HepG2 (cell line): ENCODE measurements around the gene SS18L1. TPM values are rescaled to one million over a fixed set of nuclear protein-coding genes. Genes with fewer than 3 reads are reported as not detected.

ENCODE experiments used
- ATAC-seq: fragments of 200-7000 bp; cut with Tn5 transposase; 3 replicates; pipeline ENCODE4 v1.9.1; 2020; ENCODE audit warnings: mild to moderate bottlenecking, moderate library complexity
- BruUV-seq: library from RNA; stranded (reverse); fragments of 400-500 nt; replicated peaks from 2 replicates; lab custom pipeline; 2021; lab: Mats Ljungman, UMichigan
- CTCF ChIA-PET: fragments of 300-600 bp; formaldehyde crosslinking; extraction: SDS; loops from one replicate; lab custom pipeline; 2021; ENCODE audit warnings: low total read pairs, inconsistent platforms, low intra/inter-chr PET ratio; lab: Yijun Ruan, JAX
- POLR2A ChIA-PET: fragments of 350-600 bp; sonication (Branson Sonifier 250); formaldehyde crosslinking; loops from one replicate; lab custom pipeline; 2020; ENCODE audit warnings: antibody characterized with exemption, inconsistent platforms; lab: Yijun Ruan, JAX
- DNase-seq: peaks from one replicate; pipeline ENCODE4 v3.0.0-alpha.2; 2015; ENCODE audit warnings: low spot score
- FAIRE-seq: peaks from 3 replicates; lab custom pipeline; 2011; peaks lifted over from hg19 to GRCh38; lab: Jason Lieb, UNC
- H2AFZ ChIP-seq: one replicate; pipeline ENCODE4 v1.6.1; 2011; ENCODE audit warnings: low read length, inconsistent platforms
- H3K27ac ChIP-seq: fragments of 300-600 bp; 3 replicates; pipeline ENCODE4 v1.8.0; 2011; ENCODE audit warnings: mixed run types, mild to moderate bottlenecking, mixed read lengths, low read length, inconsistent platforms; ENCODE audit not compliant: insufficient read depth; ENCODE audit errors: extremely low read length
- H3K27me3 ChIP-seq, 2 experiments: fragments of 200-600 bp in 1 of 2; 2 replicates in 1 of 2; 3 replicates in 1 of 2; pipeline versions ENCODE4 v1.6.0 to v1.8.0; 2011; ENCODE audit warnings: low read length in 2 of 2, mild to moderate bottlenecking in 2 of 2, moderate library complexity in 2 of 2, inconsistent platforms in 1 of 2; ENCODE audit not compliant: insufficient read depth in 2 of 2, control insufficient read depth in 1 of 2
- H3K36me3 ChIP-seq, 2 experiments: fragments of 200-600 bp in 1 of 2; replicated peaks in 1 of 2; 2 replicates in 1 of 2; 3 replicates in 1 of 2; pipeline versions ENCODE4 v1.5.1 to v1.8.0; 2011; ENCODE audit warnings: low read length in 2 of 2, inconsistent platforms in 1 of 2; ENCODE audit not compliant: insufficient read depth in 2 of 2, control insufficient read depth in 1 of 2
- H3K4me1 ChIP-seq: 2 replicates; pipeline ENCODE4 v1.5.1; 2012; ENCODE audit warnings: low read length, inconsistent platforms; ENCODE audit not compliant: insufficient read depth
- H3K4me2 ChIP-seq: 2 replicates; pipeline ENCODE4 v1.6.0; 2011; ENCODE audit warnings: low read depth, low read length, inconsistent platforms
- H3K4me3 ChIP-seq, 3 experiments: fragments of 200-600 bp in 1 of 3; sonication (generic), shearing (Covaris generic) in 1 of 3; replicated peaks in 1 of 3; 2 replicates each; pipeline ENCODE4 v1.5.1; 2011 to 2016; ENCODE audit warnings: low read length in 3 of 3, inconsistent platforms in 2 of 3, low read depth in 2 of 3, mild to moderate bottlenecking in 2 of 3, control low read depth in 1 of 3, mixed read lengths in 1 of 3; ENCODE audit not compliant: insufficient read depth in 1 of 3
- H3K79me2 ChIP-seq: one replicate; pipeline ENCODE4 v1.6.1; 2011; ENCODE audit warnings: low read length, inconsistent platforms; ENCODE audit not compliant: insufficient read depth
- H3K9ac ChIP-seq: 2 replicates; pipeline ENCODE4 v1.6.0; 2011; ENCODE audit warnings: mild to moderate bottlenecking, low read depth, low read length, inconsistent platforms; ENCODE audit not compliant: insufficient read depth
- H3K9me3 ChIP-seq: 2 replicates; pipeline ENCODE4 v1.5.1; 2012; ENCODE audit warnings: mild to moderate bottlenecking, low read length
- H4K20me1 ChIP-seq: 2 replicates; pipeline ENCODE4 v1.6.0; 2011; ENCODE audit warnings: inconsistent platforms, mild to moderate bottlenecking, low read length, moderate library complexity; ENCODE audit not compliant: insufficient read depth
- ATF5 ChIP-seq: sonication (generic); formaldehyde crosslinking; IDR thresholded peaks from 2 replicates; pipeline ENCODE4 v1.4.0; 2020; ENCODE audit warnings: mild to moderate bottlenecking, low read depth, missing genetic modification reagents
- DMTF1 ChIP-seq: sonication (generic); formaldehyde crosslinking; IDR thresholded peaks from 2 replicates; pipeline ENCODE4 v1.4.0; 2020; ENCODE audit warnings: mild to moderate bottlenecking, missing genetic modification reagents
- ERF ChIP-seq: IDR thresholded peaks from 2 replicates; pipeline ENCODE4 v1.6.1; 2018; ENCODE audit warnings: missing biosample characterization, missing genetic modification reagents
- FOXO1 ChIP-seq: sonication (generic); formaldehyde crosslinking; IDR thresholded peaks from 2 replicates; pipeline ENCODE4 v1.4.0; 2020; ENCODE audit warnings: missing genetic modification reagents
- FOXO4 ChIP-seq: sonication (generic); formaldehyde crosslinking; conservative IDR thresholded peaks from 2 replicates; pipeline ENCODE4 v1.8.1; 2023; ENCODE audit warnings: missing genetic modification reagents
- GLI4 ChIP-seq: sonication (generic); formaldehyde crosslinking; IDR thresholded peaks from 2 replicates; pipeline ENCODE4 v1.5.1; 2020; ENCODE audit warnings: missing genetic modification reagents, mild to moderate bottlenecking, moderate library complexity, borderline replicate concordance
- GPN1 ChIP-seq: sonication (generic); formaldehyde crosslinking; IDR thresholded peaks from 2 replicates; pipeline ENCODE4 v1.5.1; 2020; ENCODE audit warnings: missing genetic modification reagents, borderline replicate concordance
- KAT8 ChIP-seq: IDR thresholded peaks from 2 replicates; pipeline ENCODE4 v1.6.1; 2016; ENCODE audit warnings: missing genetic modification reagents, missing compliant biosample characterization
- POLR2A ChIP-seq, 2 experiments: IDR thresholded peaks; 2 replicates each; pipeline ENCODE4 v1.6.1; 2011; ENCODE audit warnings: low read depth in 2 of 2, low read length in 2 of 2, mild to moderate bottlenecking in 1 of 2, moderate library complexity in 1 of 2; ENCODE audit not compliant: insufficient read depth in 1 of 2
- PPARG ChIP-seq: conservative IDR thresholded peaks from 2 replicates; pipeline ENCODE4 v1.6.1; 2016; ENCODE audit warnings: missing biosample characterization, missing genetic modification reagents
- TAF1 ChIP-seq: sonication (generic); formaldehyde crosslinking; IDR thresholded peaks from 2 replicates; pipeline ENCODE4 v1.4.0; 2020; ENCODE audit warnings: missing genetic modification reagents
- U2AF2 ChIP-seq: fragments of 200-400 bp; formaldehyde crosslinking; IDR thresholded peaks from 2 replicates; pipeline ENCODE4 v1.6.1; 2017; ENCODE audit warnings: low read depth, mild to moderate bottlenecking, low read length
- ZNF501 ChIP-seq: sonication (generic); formaldehyde crosslinking; IDR thresholded peaks from 2 replicates; pipeline ENCODE4 v1.5.1; 2020; ENCODE audit warnings: mild to moderate bottlenecking, moderate library complexity, missing genetic modification reagents
- ZNF761 ChIP-seq: sonication (generic); formaldehyde crosslinking; conservative IDR thresholded peaks from 2 replicates; pipeline ENCODE4 v1.4.0; 2020; ENCODE audit warnings: mild to moderate bottlenecking, missing genetic modification reagents
- ZXDC ChIP-seq: sonication (generic); formaldehyde crosslinking; IDR thresholded peaks from 2 replicates; pipeline ENCODE4 v1.5.0; 2020; ENCODE audit warnings: mild to moderate bottlenecking, missing genetic modification reagents
- WGBS: methylation state at CpG from one replicate; pipeline ENCODE4 v1.1.6; 2017; ENCODE audit warnings: low lambda C conversion rate; 5-methylcytosine and 5-hydroxymethylcytosine counted together
- in situ Hi-C: cut with HindIII; loops from 2 replicates; pipeline ENCODE4 v1.10.0; 2017; ENCODE audit warnings: low pct_unique_long_range_greater_than_20kb; ENCODE audit not compliant: extremely low pct_ligation_motif_present
- intact Hi-C: fragments of 100-400 bp; cut with micrococcal nuclease; formaldehyde crosslinking; loops from one replicate; pipeline ENCODE4 v1.10.0; 2022; ENCODE audit not compliant: unreplicated experiment
- polyA plus RNA-seq, 8 experiments: library from polyadenylated mRNA; depleted of rRNA in 3 of 8; stranded (reverse) in 7 of 8; unstranded in 1 of 8; fragments of >200 nt; fragmentation: Illumina TruSeq in 4 of 8; extraction: Trizol in 4 of 8; gene quantifications; 2 replicates each; pipeline versions ENCODE4 v1.2.1 to v1.2.3, GENCODE V29; 2011 to 2016; ENCODE audit warnings: low read depth in 4 of 8, missing spikeins in 1 of 8, mixed read lengths in 1 of 8; ENCODE audit not compliant: insufficient read depth in 1 of 8
- total RNA-seq, 5 experiments: library from RNA; depleted of rRNA; stranded (reverse); fragments of >200 nt; fragmentation: Illumina TruSeq; extraction: Trizol; gene quantifications; 2 replicates each; pipeline ENCODE4 v1.2.3, GENCODE V29; 2016; ENCODE audit warnings: low read depth in 1 of 5

Gene SS18L1
- total and polyA plus RNA-seq, 2 of the 13 experiments (the other 11 are each of a cell fraction or from before 2014, with no cell fraction given) = 17.8 to 27.6 TPM

- TF ChIP-seq PPARG (CRISPR knock-in tag) (no peak), ZXDC (CRISPR knock-in tag) (0 out of 2 replicates have a peak, but pooled peaks have one; percentile 50), GPN1 (CRISPR knock-in tag) (peak; percentile 61; the same call in 1 of the 2 replicates), ATF5 (CRISPR knock-in tag) (0 out of 2 replicates have a peak, but pooled peaks have one; percentile 62), ERF (peak; percentile 24; the same call in 1 of the 2 replicates), KAT8 (peak; percentile 11; the same call in 1 of the 2 replicates), POLR2A (IDR thresholded peaks at IDR 0.05; ENCODE audit: insufficient read depth in 1 of 2, low read depth in 2 of 2, low read length in 2 of 2) (peak in 1 of 2 experiments; percentile 53; a peak in 1 of 4 replicates)
Observed at GRCh38 chr20:62143957-62144825, 622 bp downstream of the SS18L1 start (continued).

GRCh38 chr20:62145688-62146018 is 2.1 kb downstream of the SS18L1 start:
- peaks cover 3% of the 10 kb centered on the region in 2 experiments; a peak in 3 of 5 replicates for H3K36me3 ChIP-seq
- H3K9me3 ChIP-seq = no peaks in the 10 kb centered on the region
- no peak overlapping the region for H2AFZ ChIP-seq
- no TSS peak for BruUV-seq
- peaks cover 74% of the 10 kb centered on the region for H3K4me1 ChIP-seq
- WGBS = 67% methylated on average over 7 of the region's 7 CpGs
- intact Hi-C loops (no loop called here), in situ Hi-C loops (no loop called here)
- H3K4me2 ChIP-seq = peak overlapping the region; percentile 96
- FAIRE-seq = no peak
- peak overlapping the region; percentile 70 for H3K27ac ChIP-seq
- CTCF ChIA-PET = interaction anchor here (1.4 kb wide), 1 partner anchor 12 kb away, joined by 3 read pairs; no protein-coding TSS in a partner anchor
- no peak for DNase-seq
- H3K9ac ChIP-seq = peak overlapping the region; percentile 76
- peaks cover 63% of the 10 kb centered on the region for H4K20me1 ChIP-seq
- POLR2A ChIA-PET = interaction anchor here (1.3 to 2.5 kb wide), 6 partner anchors 10 to 125 kb away, joined by 3 to 13 read pairs (median 4); partner anchors contain the start of genes LSM14B and MTG2
- peaks cover 90% of the 10 kb centered on the region for H3K79me2 ChIP-seq
- no peaks in the 10 kb centered on the region; a peak in 1 of 5 replicates for H3K27me3 ChIP-seq
- no peak for ATAC-seq
- H3K4me3 ChIP-seq = peak overlapping the region in 2 of 3 experiments; percentile 68 to 87; a peak in 3 of 6 replicates
- TF ChIP-seq ZNF761 (CRISPR knock-in tag) (0 out of 2 replicates have a peak, but pooled peaks have one; percentile 16), FOXO1 (no peak), U2AF2 (no peak), DMTF1 (0 out of 2 replicates have a peak, but pooled peaks have one; percentile 73), ZNF501 (CRISPR knock-in tag) (peak; percentile 75), TAF1 (CRISPR knock-in tag) (peak; percentile 0; the same call in 1 of the 2 replicates), GLI4 (CRISPR knock-in tag) (0 out of 2 replicates have a peak, but pooled peaks have one; percentile 2), FOXO4 (CRISPR knock-in tag) (0 out of 2 replicates have a peak, but pooled peaks have one; percentile 6)
